GM21529 (cell line): Measurements from ENCODE around the gene LRRC46.

ENCODE experiments used
- ATAC-seq: cut with Tn5 transposase; IDR thresholded peaks from one replicate; pipeline ENCODE4 v1.9.1; 2021; ENCODE audit not compliant: unreplicated experiment

LRRC46 gene

GRCh38 chr17:47829870-47830269 lies 1.6 kb upstream of the LRRC46 start:
- no peak for ATAC-seq

GRCh38 chr17:47830396-47831002 lies 971 bp upstream of the LRRC46 start:
- ATAC-seq = no peak

GRCh38 chr17:47831934-47832327 lies 461 bp downstream of the LRRC46 start:
- ATAC-seq = no peak

- ATAC-seq = no peak
These were observed 3.3 kb downstream of the LRRC46 start for GRCh38 chr17:47834756-47835155.

GRCh38 chr17:47836601-47837000 lies 5.1 kb downstream of the LRRC46 start:
- no peak for ATAC-seq

GRCh38 chr17:47837401-47838039 lies 6.0 kb downstream of the LRRC46 start:
- ATAC-seq = no peak

GRCh38 chr17:47838636-47839035 lies 7.2 kb downstream of the LRRC46 start:
- ATAC-seq = no peak

- ATAC-seq = no peak
These were observed 7.6 kb downstream of the LRRC46 start for GRCh38 chr17:47839071-47839470.

GRCh38 chr17:47840001-47840741 lies 8.7 kb downstream of the LRRC46 start:
- no peak for ATAC-seq

GRCh38 chr17:47840742-47841487 lies 9.4 kb downstream of the LRRC46 start, which contains the start of gene SCRN2:
SCRN2 (minus strand) TSS chr17:47841273; CDS start chr17:47840843, 430 bp downstream.
- peak; percentile 90 for ATAC-seq

- ATAC-seq = no peak
These were observed 10.2 kb downstream of the LRRC46 start for GRCh38 chr17:47841488-47842291.

GRCh38 chr17:47843391-47843730 lies 11.9 kb downstream of the LRRC46 start:
- no peak for ATAC-seq

GRCh38 chr17:47844227-47844626 lies 12.8 kb downstream of the LRRC46 start:
- no peak for ATAC-seq

- ATAC-seq = no peak
These were observed 13.6 kb downstream of the LRRC46 start for GRCh38 chr17:47844814-47845715.

- no peak for ATAC-seq
These were observed 14.2 kb downstream of the LRRC46 start for GRCh38 chr17:47845716-47846075.

- no peak for ATAC-seq
These were observed 15.4 kb downstream of the LRRC46 start for GRCh38 chr17:47846716-47847340.

GRCh38 chr17:47847341-47848197 lies 16.1 kb downstream of the LRRC46 start:
- no peak for ATAC-seq

- no peak for ATAC-seq
These were observed 16.7 kb downstream of the LRRC46 start for GRCh38 chr17:47848198-47848513.

GRCh38 chr17:47850373-47850691 lies 18.9 kb downstream of the LRRC46 start:
- ATAC-seq = no peak
